ENCODE results near the gene ANXA5. TPM values are rescaled to one million over a fixed set of nuclear protein-coding genes. Genes with fewer than 3 reads are reported as not detected.

The ANXA5 gene
- total RNA-seq, 1 experiment from 2014 or later = 231 TPM

DNA sequence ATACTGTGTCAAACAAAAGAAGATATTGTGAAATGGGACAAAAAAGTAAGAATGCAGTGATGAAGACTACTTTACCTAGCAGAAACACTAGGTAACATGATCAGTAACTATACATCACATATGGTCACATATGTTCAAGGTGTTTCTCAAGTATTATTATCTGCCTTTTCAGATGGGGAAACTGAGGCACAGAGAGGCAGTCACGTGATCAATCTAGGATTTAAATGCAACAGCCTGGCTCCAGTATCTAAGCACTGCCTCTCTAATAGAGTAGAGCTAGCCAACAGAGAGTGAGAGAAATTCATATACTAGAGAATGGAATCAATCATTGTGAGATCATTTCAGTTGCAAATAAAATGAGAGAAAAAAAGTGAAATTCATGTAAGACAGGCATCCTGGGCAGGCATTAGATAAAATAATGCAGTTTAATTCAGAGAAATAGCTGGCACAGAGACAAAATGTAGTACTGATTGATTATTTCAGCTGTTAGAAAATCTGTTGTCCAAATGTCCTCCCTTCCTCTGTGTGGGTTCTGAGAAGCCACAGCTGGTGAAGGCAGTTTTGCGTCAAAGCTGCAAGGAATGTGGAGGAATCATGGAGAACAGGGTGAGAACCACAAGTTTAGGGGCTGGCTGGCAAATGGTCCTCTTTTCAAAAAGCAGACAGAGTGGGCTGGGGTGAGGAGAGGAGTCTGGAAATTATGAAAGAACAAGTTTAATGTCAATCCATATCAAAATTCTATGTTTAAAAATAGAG is 42.2 kb upstream of the ANXA5 start:
- peaks cover 22% of the 10 kb centered on the region for H3K27me3 Mint-ChIP-seq (ENCODE audit: low read depth)
- Histone ChIP-seq H4K20me1 (ENCODE audit: control insufficient read depth, insufficient read depth, insufficient read length) (no peaks in the 10 kb centered on the region), H3K14ac (ENCODE audit: insufficient read depth, low read length) (no peak overlapping the region), H4K5ac (ENCODE audit: insufficient read length, low read depth, low read length) (no peak overlapping the region), H3K23ac (ENCODE audit: insufficient read length, low read depth, low read length) (no peak overlapping the region), H4K91ac (ENCODE audit: insufficient read length, low read depth, low read length) (no peak overlapping the region), H3K79me1 (ENCODE audit: insufficient read depth, low read depth, low read length, poor library complexity, severe bottlenecking) (no peaks in the 10 kb centered on the region), H3K27me3 (ENCODE audit: insufficient read depth, low read length) (no peaks in the 10 kb centered on the region), H2BK12ac (ENCODE audit: insufficient read length, low read depth, low read length) (no peak overlapping the region), H2BK20ac (ENCODE audit: low read depth, low read length, poor library complexity, severe bottlenecking) (no peak overlapping the region), H4K8ac (replicated peaks; ENCODE audit: insufficient read length, low read depth, low read length) (no peak overlapping the region), H2AK5ac (ENCODE audit: insufficient read length, low read length) (no peak overlapping the region), H3T11ph (ENCODE audit: low read length) (no peak overlapping the region), H3K4ac (ENCODE audit: low read depth, low read length) (no peak overlapping the region), H3K23me2 (ENCODE audit: insufficient read length, low read depth, low read length, poor library complexity, severe bottlenecking) (no peaks in the 10 kb centered on the region), H3K18ac (ENCODE audit: insufficient read length, low read depth, low read length) (no peak overlapping the region), H3K56ac (ENCODE audit: insufficient read length, low read depth, low read length) (no peak overlapping the region), H2BK5ac (ENCODE audit: insufficient read length, low read length) (no peak overlapping the region), H3K4me2 (ENCODE audit: insufficient read depth, insufficient read length, low read length) (no peak overlapping the region), H3K79me2 (ENCODE audit: insufficient read depth, low read length) (no peaks in the 10 kb centered on the region), H3K9me3 (ENCODE audit: control insufficient read depth, low read depth, low read length) (no peaks in the 10 kb centered on the region), H3K27ac (ENCODE audit: insufficient read length, low read depth, low read length) (no peak overlapping the region), H3K9ac (ENCODE audit: extremely low read depth, insufficient read length, low read length) (no peak overlapping the region), H2BK120ac (ENCODE audit: low read depth, low read length, poor library complexity, severe bottlenecking) (no peak overlapping the region), H2BK15ac (ENCODE audit: low read depth, low read length) (no peak overlapping the region), H2AFZ (ENCODE audit: low read length) (no peak overlapping the region), H3K4me1 (ENCODE audit: insufficient read depth, low read length) (no peaks in the 10 kb centered on the region)
- DNase-seq = no peak
- TF ChIP-seq, protein P1, sequence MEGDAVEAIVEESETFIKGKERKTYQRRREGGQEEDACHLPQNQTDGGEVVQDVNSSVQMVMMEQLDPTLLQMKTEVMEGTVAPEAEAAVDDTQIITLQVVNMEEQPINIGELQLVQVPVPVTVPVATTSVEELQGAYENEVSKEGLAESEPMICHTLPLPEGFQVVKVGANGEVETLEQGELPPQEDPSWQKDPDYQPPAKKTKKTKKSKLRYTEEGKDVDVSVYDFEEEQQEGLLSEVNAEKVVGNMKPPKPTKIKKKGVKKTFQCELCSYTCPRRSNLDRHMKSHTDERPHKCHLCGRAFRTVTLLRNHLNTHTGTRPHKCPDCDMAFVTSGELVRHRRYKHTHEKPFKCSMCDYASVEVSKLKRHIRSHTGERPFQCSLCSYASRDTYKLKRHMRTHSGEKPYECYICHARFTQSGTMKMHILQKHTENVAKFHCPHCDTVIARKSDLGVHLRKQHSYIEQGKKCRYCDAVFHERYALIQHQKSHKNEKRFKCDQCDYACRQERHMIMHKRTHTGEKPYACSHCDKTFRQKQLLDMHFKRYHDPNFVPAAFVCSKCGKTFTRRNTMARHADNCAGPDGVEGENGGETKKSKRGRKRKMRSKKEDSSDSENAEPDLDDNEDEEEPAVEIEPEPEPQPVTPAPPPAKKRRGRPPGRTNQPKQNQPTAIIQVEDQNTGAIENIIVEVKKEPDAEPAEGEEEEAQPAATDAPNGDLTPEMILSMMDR (conservative IDR thresholded peaks at IDR 0.05) = no peak
- WGBS (ENCODE audit: extremely low coverage, insufficient read length, low lambda C conversion rate) = no CpG with 5 or more reads among the region's 2 CpGs
- H3K4me1 Mint-ChIP-seq = peaks cover 20% of the 10 kb centered on the region in 2 experiments
- H3K9me3 Mint-ChIP-seq = no peaks in the 10 kb centered on the region
- H3K27ac Mint-ChIP-seq = no peak overlapping the region
- no peaks in the 10 kb centered on the region for H3K36me3 Mint-ChIP-seq (ENCODE audit: insufficient read depth in 1 of 3, low read depth in 3 of 3)
- H3K4me3 Mint-ChIP-seq = no peak overlapping the region
